Measurements from ENCODE around the gene DYRK1A.

- TF ChIP-seq CTCF (conservative IDR thresholded peaks at IDR 0.05) (no peak), EZH2 (IDR thresholded peaks at IDR 0.05; ENCODE audit: low read depth) (no peak)
Measured at GRCh38 chr21:37346841-37347430, 19.6 kb upstream of the DYRK1A start.
